Neural progenitor cell (in vitro differentiated cells): Measurements from ENCODE around the gene C2CD5. TPM values are rescaled to one million over a fixed set of nuclear protein-coding genes. Genes with fewer than 3 reads are reported as not detected.

Experiments used
- DNase-seq: peaks from one replicate; pipeline ENCODE4 v3.0.0-alpha.2; 2016; ENCODE audit warnings: low spot score
- H2AFZ ChIP-seq: fragments of 200-600 bp; sonication (generic); replicated peaks from 2 replicates; pipeline ENCODE4 v1.6.1; 2016; ENCODE audit warnings: antibody characterized with exemption
- H3F3A ChIP-seq: fragments of 200-600 bp; sonication (generic); 2 replicates; pipeline ENCODE4 v1.6.1; 2016; ENCODE audit warnings: antibody characterized with exemption, low read depth
- H3K27ac ChIP-seq: fragments of 200-600 bp; sonication (generic); 2 replicates; pipeline ENCODE4 v1.5.1; 2016; ENCODE audit warnings: mild to moderate bottlenecking
- H3K27me3 ChIP-seq: fragments of 200-600 bp; sonication (generic); 2 replicates; pipeline ENCODE4 v1.6.1; 2016; ENCODE audit warnings: mild to moderate bottlenecking, moderate library complexity
- H3K36me3 ChIP-seq: fragments of 200-600 bp; sonication (generic); 2 replicates; pipeline ENCODE4 v1.5.1; 2016
- H3K4me1 ChIP-seq: fragments of 200-600 bp; sonication (generic); 2 replicates; pipeline ENCODE4 v1.6.1; 2016; ENCODE audit warnings: mixed run types
- H3K4me2 ChIP-seq: fragments of 200-600 bp; sonication (generic); 2 replicates; pipeline ENCODE4 v1.6.1; 2016
- H3K4me3 ChIP-seq: fragments of 200-600 bp; sonication (generic); 2 replicates; pipeline ENCODE4 v1.5.1; 2016
- H3K79me2 ChIP-seq: fragments of 200-600 bp; sonication (generic); 2 replicates; pipeline ENCODE4 v1.6.1; 2016; ENCODE audit warnings: low read depth
- H3K9ac ChIP-seq: fragments of 200-600 bp; sonication (generic); 2 replicates; pipeline ENCODE4 v1.6.1; 2016
- H3K9me3 ChIP-seq: fragments of 200-600 bp; sonication (generic); 2 replicates; pipeline ENCODE4 v1.5.1; 2016; ENCODE audit warnings: low read depth
- H4K20me1 ChIP-seq: fragments of 200-600 bp; sonication (generic); 2 replicates; pipeline ENCODE4 v1.6.1; 2016; ENCODE audit warnings: low read depth
- H3K27ac Mint-ChIP-seq: 3 replicates; pipeline ENCODE4 v1.8.0; 2021; ENCODE audit warnings: mixed read lengths
- H3K27me3 Mint-ChIP-seq: 2 replicates; pipeline ENCODE4 v1.8.0; 2022; ENCODE audit warnings: low read depth, mild to moderate bottlenecking, inconsistent platforms, moderate library complexity, mixed read lengths; ENCODE audit not compliant: insufficient read depth
- H3K36me3 Mint-ChIP-seq: 3 replicates; pipeline ENCODE4 v1.8.0; 2021; ENCODE audit warnings: mixed read lengths
- H3K4me1 Mint-ChIP-seq: 3 replicates; pipeline ENCODE4 v1.8.0; 2021; ENCODE audit warnings: mixed read lengths
- H3K4me3 Mint-ChIP-seq: 3 replicates; pipeline ENCODE4 v1.8.0; 2021; ENCODE audit warnings: mild to moderate bottlenecking, moderate library complexity, mixed read lengths
- H3K9me3 Mint-ChIP-seq: 3 replicates; pipeline ENCODE4 v1.8.0; 2020; ENCODE audit warnings: mixed read lengths
- CTCF ChIP-seq: fragments of 200-600 bp; sonication (generic); IDR thresholded peaks from 2 replicates; pipeline ENCODE4 v1.5.1; 2017; ENCODE audit warnings: antibody characterized with exemption, mild to moderate bottlenecking
- EZH2 ChIP-seq: fragments of 200-600 bp; sonication (generic); IDR thresholded peaks from 2 replicates; pipeline ENCODE4 v1.6.1; 2017; ENCODE audit warnings: antibody characterized with exemption, mild to moderate bottlenecking, moderate library complexity
- EZH2phosphoT487 ChIP-seq: fragments of 200-600 bp; sonication (generic); IDR thresholded peaks from 2 replicates; pipeline ENCODE4 v1.6.1; 2017; ENCODE audit warnings: antibody characterized with exemption
- total RNA-seq: library from RNA; depleted of rRNA; stranded (reverse); fragments of >200 nt; gene quantifications from 2 replicates; pipeline ENCODE4 v1.2.3, GENCODE V29; 2015; ENCODE audit warnings: low replicate concordance

Gene C2CD5
- total RNA-seq, 1 donor from 2014 or later, result 86.9 TPM

GRCh38 chr12:22500100-22500499, 44.2 kb downstream of the C2CD5 start:
- Mint-ChIP-seq H3K27ac (no peak overlapping the region), H3K4me1 (no peaks in the 10 kb centered on the region), H3K9me3 (no peaks in the 10 kb centered on the region), H3K27me3 (no peaks in the 10 kb centered on the region), H3K36me3 (peaks cover 10% of the 10 kb centered on the region), H3K4me3 (no peak overlapping the region)
- Histone ChIP-seq H3K9ac (no peak overlapping the region), H3K4me1 (no peaks in the 10 kb centered on the region), H3K4me2 (no peak overlapping the region), H3K27ac (no peak overlapping the region), H3K36me3 (no peaks in the 10 kb centered on the region), H2AFZ (no peak overlapping the region), H4K20me1 (no peaks in the 10 kb centered on the region), H3K27me3 (no peaks in the 10 kb centered on the region), H3F3A (no peaks in the 10 kb centered on the region), H3K4me3 (no peak overlapping the region), H3K79me2 (no peaks in the 10 kb centered on the region), H3K9me3 (no peaks in the 10 kb centered on the region)
- no peak for DNase-seq
- TF ChIP-seq EZH2phosphoT487 (no peak), CTCF (no peak), EZH2 (no peak)

GRCh38 chr12:22499445-22499844, 44.9 kb downstream of the C2CD5 start:
- no peak overlapping the region for H2AFZ ChIP-seq
- no peaks in the 10 kb centered on the region for H3K36me3 ChIP-seq
- H3K9me3 ChIP-seq, result no peaks in the 10 kb centered on the region
- Mint-ChIP-seq H3K9me3 (no peaks in the 10 kb centered on the region), H3K4me1 (no peaks in the 10 kb centered on the region), H3K36me3 (peaks cover 7% of the 10 kb centered on the region), H3K4me3 (no peak overlapping the region), H3K27me3 (no peaks in the 10 kb centered on the region), H3K27ac (no peak overlapping the region)
- no peak overlapping the region for H3K4me3 ChIP-seq
- H3K9ac ChIP-seq, result no peak overlapping the region
- no peak for DNase-seq
- TF ChIP-seq EZH2phosphoT487 (no peak), CTCF (no peak), EZH2 (no peak)
- no peaks in the 10 kb centered on the region for H4K20me1 ChIP-seq
- no peaks in the 10 kb centered on the region for H3F3A ChIP-seq
- no peaks in the 10 kb centered on the region for H3K27me3 ChIP-seq
- no peak overlapping the region for H3K27ac ChIP-seq
- no peaks in the 10 kb centered on the region for H3K4me1 ChIP-seq
- H3K4me2 ChIP-seq, result no peak overlapping the region
- no peaks in the 10 kb centered on the region for H3K79me2 ChIP-seq

- no peaks in the 10 kb centered on the region for H3K79me2 ChIP-seq
- no peak overlapping the region for H3K4me2 ChIP-seq
- no peaks in the 10 kb centered on the region for H3F3A ChIP-seq
- H3K4me1 ChIP-seq, result no peaks in the 10 kb centered on the region
- H3K36me3 Mint-ChIP-seq, result peaks cover 10% of the 10 kb centered on the region
- H3K27me3 Mint-ChIP-seq, result no peaks in the 10 kb centered on the region
- no peak overlapping the region for H3K4me3 Mint-ChIP-seq
- H4K20me1 ChIP-seq, result no peaks in the 10 kb centered on the region
- H2AFZ ChIP-seq, result no peak overlapping the region
- no peak overlapping the region for H3K27ac ChIP-seq
- H3K36me3 ChIP-seq, result no peaks in the 10 kb centered on the region
- TF ChIP-seq EZH2, result no peak
- no peak for TF ChIP-seq EZH2phosphoT487
- TF ChIP-seq CTCF, result no peak
- no peak overlapping the region for H3K4me3 ChIP-seq
- H3K4me1 Mint-ChIP-seq, result peaks cover 2% of the 10 kb centered on the region
- no peak overlapping the region for H3K27ac Mint-ChIP-seq
- no peaks in the 10 kb centered on the region for H3K9me3 Mint-ChIP-seq
- H3K9me3 ChIP-seq, result no peaks in the 10 kb centered on the region
- H3K27me3 ChIP-seq, result no peaks in the 10 kb centered on the region
- H3K9ac ChIP-seq, result no peak overlapping the region
- DNase-seq, result no peak
Measured at GRCh38 chr12:22494319-22494718, 50.0 kb downstream of the C2CD5 start.

- Histone ChIP-seq H4K20me1 (no peaks in the 10 kb centered on the region), H3K9ac (no peak overlapping the region), H3K27me3 (no peaks in the 10 kb centered on the region), H3K4me2 (no peak overlapping the region), H2AFZ (no peak overlapping the region), H3K27ac (no peak overlapping the region), H3K79me2 (no peaks in the 10 kb centered on the region), H3K36me3 (no peaks in the 10 kb centered on the region), H3K4me1 (no peaks in the 10 kb centered on the region), H3F3A (no peaks in the 10 kb centered on the region), H3K9me3 (no peaks in the 10 kb centered on the region), H3K4me3 (no peak overlapping the region)
- Mint-ChIP-seq H3K4me3 (no peak overlapping the region), H3K36me3 (peaks cover 18% of the 10 kb centered on the region), H3K27me3 (no peaks in the 10 kb centered on the region), H3K27ac (no peak overlapping the region), H3K9me3 (no peaks in the 10 kb centered on the region), H3K4me1 (peaks cover 2% of the 10 kb centered on the region)
- DNase-seq, result no peak
- TF ChIP-seq EZH2, result no peak
- no peak for TF ChIP-seq CTCF
- no peak for TF ChIP-seq EZH2phosphoT487
Measured at GRCh38 chr12:22491034-22491433, 53.3 kb downstream of the C2CD5 start.
